Retinal pigment epithelial cell (primary cell): Measurements from ENCODE around the gene C1QTNF9.

ENCODE experiments used
- DNase-seq: peaks from one replicate; pipeline ENCODE4 v3.0.0-alpha.2; 2010; ENCODE audit warnings: low read depth
- H3K4me3 ChIP-seq: 2 replicates; pipeline ENCODE4 v1.5.1; 2011; ENCODE audit warnings: mild to moderate bottlenecking, low read length, control low read depth, moderate library complexity
- CTCF ChIP-seq: conservative IDR thresholded peaks from 2 replicates; pipeline ENCODE4 v1.5.1; 2011; ENCODE audit warnings: low read depth, low read length, control low read depth, inconsistent platforms

Gene C1QTNF9

GRCh38 chr13:24270639-24271141, 38.7 kb upstream of the C1QTNF9 start:
- DNase-seq: peak; percentile 33
- peak overlapping the region; percentile 58 for H3K4me3 ChIP-seq

GRCh38 chr13:24271231-24271600, 38.2 kb upstream of the C1QTNF9 start:
- no peak for TF ChIP-seq CTCF
- peak overlapping the region; percentile 58 for H3K4me3 ChIP-seq
- DNase-seq: no peak

More at GRCh38 chr13:24270639-24271141, 38.7 kb upstream of the C1QTNF9 start:
- TF ChIP-seq CTCF: no peak

- H3K4me3 ChIP-seq: peak overlapping the region; percentile 58
- no peak for TF ChIP-seq CTCF
- DNase-seq: peak; percentile 52
Measured at GRCh38 chr13:24271601-24272451, 37.6 kb upstream of the C1QTNF9 start.

GRCh38 chr13:24272452-24273161, 36.8 kb upstream of the C1QTNF9 start:
- no peak for TF ChIP-seq CTCF
- DNase-seq: peak; percentile 22
- peak overlapping the region; percentile 58 for H3K4me3 ChIP-seq

- no peak for TF ChIP-seq CTCF
- H3K4me3 ChIP-seq: no peak overlapping the region
- DNase-seq: no peak
Measured at GRCh38 chr13:24273926-24274325, 35.5 kb upstream of the C1QTNF9 start.

GRCh38 chr13:24274452-24275021, 34.8 kb upstream of the C1QTNF9 start:
- H3K4me3 ChIP-seq: no peak overlapping the region
- no peak for TF ChIP-seq CTCF
- no peak for DNase-seq
